NCI-H1105 treated with DMSO at 0.1 percent for 48 hours (cell line): ENCODE results near the gene SENP8.
"Not testable (repeated sequence)": the region's sequence is repeated elsewhere in the genome, so short reads cannot be mapped to it uniquely, and the experiment has no call there.

Source experiments
- DNase-seq: peaks from one replicate; lab custom pipeline; 2025; lab: John Stamatoyannopoulos, UW

Gene SENP8

DNA sequence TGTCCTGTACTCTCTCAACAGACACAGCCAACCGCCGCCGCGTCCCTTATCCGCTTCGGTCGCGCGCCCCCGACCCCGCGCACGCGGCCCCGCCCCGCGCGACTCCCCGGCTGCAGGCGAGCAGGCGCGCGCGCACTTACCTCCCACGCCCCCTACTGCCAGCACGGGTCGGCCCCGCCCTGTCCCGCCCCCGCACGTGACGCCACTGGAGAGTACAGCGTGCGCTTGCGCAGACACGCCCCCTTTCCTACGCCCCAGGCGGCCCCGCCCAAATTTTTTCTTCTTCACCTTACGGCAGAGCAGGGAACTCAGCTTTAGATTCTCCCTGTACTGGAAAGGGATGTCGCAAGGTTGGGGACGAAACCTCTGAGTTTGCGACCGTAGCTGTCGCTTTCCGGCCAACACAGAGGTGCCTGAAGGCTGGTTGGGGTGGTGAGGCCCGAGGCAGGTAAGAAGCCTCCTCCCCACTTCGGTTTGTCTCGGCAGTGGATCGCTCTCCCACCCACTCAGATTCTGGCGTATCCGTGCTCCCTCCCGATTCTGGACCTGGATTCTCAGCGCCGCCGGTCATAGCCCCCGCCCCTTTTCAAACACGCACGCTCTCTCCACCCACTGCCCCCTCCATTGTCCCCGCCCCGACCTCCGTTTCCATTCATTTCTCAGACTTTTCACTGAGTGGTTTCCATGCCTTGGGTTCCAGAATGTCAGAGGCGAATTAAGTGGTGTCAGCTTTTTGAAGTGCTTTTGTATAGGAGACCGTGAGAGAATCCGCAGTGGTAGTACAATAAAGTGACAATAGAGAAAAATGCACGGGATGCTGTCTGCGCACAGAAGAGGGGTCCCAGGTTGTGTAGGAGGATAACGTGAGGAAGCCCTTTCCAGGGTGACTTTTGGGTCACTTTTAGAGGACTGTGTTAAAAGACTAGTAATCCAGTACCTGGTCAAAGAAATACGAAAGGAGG lies at the start of gene SENP8, which contains the start of gene MYO9A:
Gene SENP8 (plus strand): TSS at position 387 of the 962 bp plus-strand sequence. CDS start 21,221 bp downstream, outside the sequence.
Gene MYO9A (minus strand): TSS at position 134 of the 962 bp plus-strand sequence. CDS start 71,587 bp downstream, outside the sequence.
- DNase-seq = peak; percentile 100

DNA sequence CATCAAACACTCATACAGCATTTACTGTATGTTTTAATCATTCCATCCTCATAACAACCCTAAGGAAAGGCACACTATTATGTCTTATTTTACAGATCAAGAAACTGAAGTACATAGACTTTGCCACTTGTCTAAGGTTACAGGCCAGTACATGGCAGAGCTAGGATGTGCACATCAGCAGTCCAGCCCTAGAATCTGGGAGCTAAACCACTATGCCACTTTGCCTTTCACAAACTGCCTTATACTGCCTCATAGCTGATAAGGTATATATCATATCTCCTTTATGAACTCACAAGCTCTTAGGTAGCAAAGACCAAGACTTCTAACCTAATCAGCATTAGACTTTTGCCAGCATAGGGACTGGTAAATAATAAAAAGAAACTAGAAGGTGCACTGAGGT lies 49.3 kb upstream of the SENP8 start:
- DNase-seq = no peak

DNA sequence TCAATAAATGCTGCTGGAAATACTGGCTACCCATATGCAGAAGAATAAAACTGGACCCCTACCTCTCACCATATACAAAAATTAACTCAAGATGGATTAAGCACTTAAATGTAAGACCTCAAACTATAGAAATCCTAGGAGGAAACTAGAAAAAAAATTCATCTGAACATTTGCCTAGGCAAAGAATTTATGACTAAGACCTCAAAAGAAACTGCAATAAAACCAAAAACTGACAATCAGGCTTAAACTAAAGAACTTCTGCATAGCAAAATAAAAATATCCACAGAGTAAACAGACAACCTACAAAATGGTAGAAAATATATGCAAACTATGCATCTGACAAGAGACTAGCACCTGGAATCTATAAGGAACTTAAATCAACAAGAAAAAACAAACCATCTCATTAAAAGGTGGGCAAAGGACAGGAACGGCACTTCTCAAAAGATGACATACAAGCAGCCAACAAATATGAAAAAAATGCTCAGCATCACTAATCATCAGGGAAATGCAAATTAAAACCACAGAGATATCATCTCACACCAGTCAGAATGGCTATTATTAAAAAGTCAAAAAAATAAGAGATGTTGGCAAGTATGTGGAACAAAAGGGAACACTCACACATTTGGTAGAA lies 47.3 kb upstream of the SENP8 start:
- no peak for DNase-seq

DNA sequence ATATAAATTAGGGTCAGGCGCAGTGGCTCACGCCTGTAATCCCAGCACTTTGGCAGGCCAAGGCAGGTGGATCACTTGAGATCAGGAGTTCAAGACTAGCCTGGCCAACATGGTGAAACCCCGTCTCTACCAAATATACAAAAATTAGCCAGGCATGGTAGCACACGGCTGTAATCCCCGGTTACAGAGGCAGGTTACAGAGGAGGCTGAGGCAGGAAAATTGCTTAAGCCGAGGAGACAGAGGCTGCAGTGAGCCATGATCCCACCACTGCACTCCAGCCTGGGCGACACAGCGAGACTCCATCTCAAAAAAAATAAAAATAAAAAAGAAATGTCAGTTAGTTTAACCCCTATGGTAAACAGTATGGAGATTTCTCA lies 46.8 kb upstream of the SENP8 start:
- DNase-seq = not testable (repeated sequence)

DNA sequence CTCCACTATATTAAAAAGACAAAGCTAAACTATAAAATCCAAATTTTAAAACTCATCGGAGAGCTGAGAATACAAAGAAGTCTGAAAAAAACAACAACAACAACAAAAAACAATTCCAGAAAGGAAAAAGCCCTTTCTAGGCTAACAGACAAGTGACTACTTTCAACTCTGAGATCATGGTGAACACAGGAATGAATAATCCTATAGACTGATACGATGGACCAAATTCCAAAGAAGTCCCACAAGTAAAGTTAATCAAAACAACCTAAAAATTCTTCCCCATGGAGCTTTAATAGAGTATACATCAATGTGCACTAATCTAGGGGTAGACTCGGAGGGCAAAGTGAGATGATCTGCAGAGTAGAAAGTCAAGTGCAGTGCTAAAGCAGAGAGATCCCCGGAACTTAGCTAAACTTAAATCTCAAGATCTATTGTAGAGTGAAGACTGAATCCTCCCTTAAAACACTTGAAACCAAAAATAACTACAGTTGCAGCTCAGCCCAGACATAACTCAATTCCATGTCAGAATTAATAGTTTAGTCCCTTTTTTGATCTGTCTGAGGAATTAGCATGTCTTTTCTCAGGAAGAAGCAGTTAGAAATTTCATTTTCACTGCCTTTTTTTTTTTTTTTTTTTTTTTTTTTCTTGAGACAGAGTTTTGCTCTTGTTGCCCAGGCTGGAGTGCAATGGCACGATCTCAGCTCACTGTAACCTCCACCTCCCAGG lies 43.7 kb upstream of the SENP8 start:
- no peak for DNase-seq

DNA sequence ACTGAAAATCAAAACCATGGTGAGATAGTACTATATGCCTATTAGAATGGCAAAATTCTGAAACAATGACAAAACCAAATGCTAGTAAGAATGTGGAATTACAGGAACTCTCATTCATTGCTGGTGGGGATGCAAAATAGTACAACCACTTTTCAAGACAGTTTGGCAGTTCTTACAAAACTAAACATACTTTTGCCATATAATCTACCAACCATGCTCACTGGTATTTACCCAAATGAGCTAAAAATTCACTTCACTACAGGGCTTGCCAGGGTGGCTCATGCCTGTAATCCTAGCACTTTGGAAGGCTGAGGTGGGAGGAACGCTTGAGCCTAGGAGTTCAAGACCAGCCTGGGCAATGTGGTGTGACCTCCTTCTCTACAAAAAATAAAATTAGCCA lies 40.3 kb upstream of the SENP8 start:
- DNase-seq = no peak

DNA sequence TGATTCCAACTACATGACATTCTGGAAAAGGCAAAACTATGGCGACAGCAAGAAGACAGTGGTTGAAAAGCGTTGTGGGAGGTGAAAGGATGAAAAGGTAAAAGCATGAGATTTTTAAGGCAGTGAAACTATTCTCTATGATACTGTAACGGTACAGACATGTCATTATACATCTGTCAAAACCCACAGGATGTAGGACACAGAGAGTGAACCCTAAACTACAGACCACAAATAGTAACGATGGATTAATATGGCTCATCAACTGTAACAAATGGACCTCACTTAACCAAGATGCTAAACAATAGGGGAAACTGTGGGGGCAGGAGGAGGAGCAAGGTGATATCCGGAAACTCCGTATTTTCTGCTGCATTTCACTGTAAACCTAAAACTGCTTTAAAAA lies 39.3 kb upstream of the SENP8 start:
- DNase-seq = no peak

DNA sequence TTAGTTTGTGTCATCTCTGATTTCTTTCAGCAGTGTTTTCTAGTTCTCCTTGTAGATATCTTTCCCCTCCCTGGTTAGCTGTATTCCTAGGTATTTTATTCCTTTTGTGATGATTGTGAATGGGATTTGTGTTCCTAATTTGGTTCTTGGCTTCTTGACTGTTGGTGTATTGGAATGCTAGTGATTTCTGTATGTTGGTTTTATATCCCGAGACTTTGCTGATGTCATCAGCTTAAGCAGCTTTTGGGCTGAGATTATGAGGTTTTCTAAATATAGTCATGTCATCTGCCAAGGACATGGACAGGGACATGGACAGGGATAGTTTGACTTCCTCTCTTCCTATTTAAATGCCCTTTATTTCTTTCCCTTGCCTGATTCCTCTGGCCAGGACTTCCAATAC lies 36.0 kb upstream of the SENP8 start:
- DNase-seq = no peak

DNA sequence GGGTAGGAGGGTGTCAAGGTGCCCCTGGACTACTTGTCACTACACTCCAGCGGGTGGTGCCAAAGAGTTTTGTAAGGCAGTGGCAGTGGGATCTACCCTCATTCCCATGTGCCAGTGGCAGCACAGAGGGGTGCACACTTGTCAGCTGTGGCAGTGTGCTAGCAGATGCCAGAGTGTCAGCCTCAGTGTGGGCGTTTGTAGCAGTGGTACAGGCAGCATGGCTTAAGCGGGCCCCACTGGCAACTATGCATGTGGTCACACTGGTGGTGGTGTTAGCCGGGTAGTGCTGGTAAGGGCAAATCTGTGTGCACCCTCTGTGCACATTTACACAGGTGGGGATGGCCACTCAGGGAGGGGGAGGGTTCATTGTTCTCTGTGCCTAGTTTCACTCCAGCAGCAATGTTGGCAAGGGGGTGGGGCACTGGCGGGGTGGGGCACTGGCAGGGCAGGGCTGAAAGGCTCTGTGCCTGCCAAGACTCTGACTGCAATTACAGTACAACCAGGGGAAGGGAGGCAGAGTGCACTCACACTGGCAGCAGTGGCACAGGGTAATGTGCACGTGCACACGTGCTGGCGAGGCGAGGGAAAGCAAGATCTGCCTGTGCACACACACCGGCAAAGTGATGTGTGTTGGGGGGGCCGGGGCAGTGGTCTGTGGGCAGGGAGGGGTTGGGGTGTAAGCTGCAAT lies 32.0 kb upstream of the SENP8 start:
- DNase-seq = no peak

DNA sequence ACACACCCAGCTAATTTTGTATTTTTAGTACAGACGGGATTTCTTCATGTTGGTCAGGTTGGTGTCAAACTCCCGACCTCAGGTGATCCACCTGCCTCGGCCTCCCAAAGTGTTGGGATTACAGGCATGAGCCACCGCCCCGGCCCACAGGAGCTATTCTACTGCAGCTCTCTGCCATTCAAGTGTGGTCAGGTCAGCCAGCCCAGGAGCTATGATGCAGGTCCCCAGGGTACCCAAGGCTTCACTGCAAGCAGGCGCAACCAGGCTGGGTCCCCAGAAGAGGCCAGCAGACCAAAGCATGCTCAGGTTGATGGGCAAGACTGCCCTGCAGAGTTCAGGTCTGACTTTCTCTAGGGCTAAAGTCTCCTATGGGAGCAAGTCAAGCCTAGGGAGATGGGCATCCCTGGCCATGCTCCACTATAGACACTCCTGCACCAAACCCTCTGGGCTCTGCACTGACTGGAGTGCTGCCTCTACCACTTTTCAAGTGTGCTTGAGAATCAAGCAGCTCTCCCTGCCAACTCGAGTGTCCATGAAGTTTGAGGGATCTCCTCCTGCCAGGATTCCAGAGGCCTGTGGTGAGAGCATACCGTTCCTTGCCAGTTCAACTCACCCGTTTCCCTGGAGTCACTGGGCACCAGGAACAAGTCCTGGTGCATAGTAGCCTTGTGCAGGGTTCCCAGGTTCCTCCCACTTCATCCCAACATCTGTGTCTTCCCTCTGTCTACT lies 31.1 kb upstream of the SENP8 start:
- no peak for DNase-seq

DNA sequence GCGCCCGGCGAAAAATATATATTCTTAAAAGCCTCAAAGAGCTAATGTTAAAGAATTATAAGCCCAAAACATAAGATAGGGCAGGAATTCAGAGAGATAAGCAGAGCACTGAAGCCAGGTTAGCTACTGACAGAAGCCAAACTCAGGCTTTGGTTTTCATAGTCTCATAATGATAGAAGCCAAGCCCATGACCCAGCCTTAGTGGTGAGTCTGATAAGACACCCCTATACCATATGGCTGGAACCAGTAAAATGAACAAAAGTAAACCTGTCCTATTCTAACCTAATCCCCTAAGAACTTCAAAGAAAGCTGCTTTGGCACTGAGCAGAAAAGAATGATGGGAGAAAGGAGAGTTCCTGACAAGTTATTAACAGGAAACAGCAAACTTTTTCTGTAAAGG lies 26.2 kb upstream of the SENP8 start:
- DNase-seq = no peak

DNA sequence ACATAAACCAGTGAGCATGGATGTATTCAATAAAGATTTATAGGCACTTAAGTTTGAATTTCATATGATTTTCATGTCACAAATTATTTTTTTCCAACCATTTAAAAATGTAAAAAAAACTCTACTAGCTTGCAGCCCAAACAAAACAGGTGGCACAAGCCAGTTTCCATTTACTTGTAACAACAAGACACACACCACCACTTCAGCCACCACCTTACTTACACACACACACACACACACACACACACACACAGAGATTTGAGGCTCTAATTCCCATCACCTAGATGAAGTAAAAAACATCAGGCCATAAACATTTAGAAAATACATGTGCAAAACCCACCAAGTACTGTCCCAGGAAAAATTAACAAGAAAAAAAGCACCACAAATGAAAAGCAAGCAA lies 25.5 kb upstream of the SENP8 start:
- DNase-seq = no peak

DNA sequence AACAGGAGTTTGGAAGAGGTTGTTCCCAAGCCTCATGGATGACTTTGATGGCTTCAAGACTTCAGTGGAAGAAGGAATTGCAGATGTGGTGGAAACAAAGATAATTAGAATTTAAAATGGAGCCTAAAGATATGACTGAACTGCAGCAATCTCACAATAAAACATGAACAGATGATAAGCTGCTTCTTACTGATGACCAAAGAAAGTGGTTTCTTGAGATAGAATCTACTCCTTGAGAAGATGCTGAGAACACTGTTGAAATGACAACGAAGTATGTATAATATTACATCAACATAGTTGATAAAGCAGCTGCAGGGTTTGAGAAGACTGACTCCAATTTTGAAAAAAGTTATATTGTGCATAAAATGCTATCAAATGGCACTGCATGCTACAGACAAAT lies 21.4 kb upstream of the SENP8 start:
- DNase-seq = no peak

DNA sequence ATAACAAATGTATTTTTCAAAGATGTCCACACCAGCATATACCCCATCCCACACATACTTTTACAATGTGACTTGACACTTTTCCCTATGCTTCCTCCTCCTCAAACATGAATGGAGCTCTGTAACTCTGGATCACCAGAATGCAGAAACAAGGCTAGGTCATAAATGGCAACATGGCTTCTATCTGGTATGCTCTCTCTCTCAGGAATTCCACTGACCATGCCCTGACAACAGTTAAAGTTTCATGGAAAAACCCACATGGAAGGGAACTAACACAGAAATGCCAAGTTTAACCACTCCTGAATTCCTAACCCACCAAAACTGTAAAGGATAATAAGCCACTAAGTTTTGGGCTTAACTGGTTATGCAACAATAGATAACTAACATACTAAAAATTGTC lies 20.2 kb upstream of the SENP8 start:
- DNase-seq = no peak

DNA sequence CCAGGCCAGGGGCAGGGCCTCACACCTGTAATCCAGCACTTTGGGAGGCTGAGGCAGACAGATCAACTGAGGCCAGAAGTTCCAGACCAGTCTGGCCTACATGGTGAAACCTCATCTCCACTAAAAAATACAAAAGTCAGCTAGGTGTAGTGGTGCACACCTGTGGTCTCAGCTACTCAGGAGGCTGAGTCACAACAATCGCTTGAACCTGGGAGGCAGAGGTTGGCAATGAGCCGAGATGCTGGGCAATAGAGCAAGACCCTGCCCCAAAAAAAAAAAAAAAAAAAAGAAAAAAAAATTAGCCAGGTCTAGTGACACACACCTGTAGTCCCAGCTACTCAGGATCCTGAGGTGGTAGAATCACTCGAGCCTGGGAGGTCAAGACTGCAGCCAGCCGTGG lies 19.0 kb upstream of the SENP8 start:
- no peak for DNase-seq

DNA sequence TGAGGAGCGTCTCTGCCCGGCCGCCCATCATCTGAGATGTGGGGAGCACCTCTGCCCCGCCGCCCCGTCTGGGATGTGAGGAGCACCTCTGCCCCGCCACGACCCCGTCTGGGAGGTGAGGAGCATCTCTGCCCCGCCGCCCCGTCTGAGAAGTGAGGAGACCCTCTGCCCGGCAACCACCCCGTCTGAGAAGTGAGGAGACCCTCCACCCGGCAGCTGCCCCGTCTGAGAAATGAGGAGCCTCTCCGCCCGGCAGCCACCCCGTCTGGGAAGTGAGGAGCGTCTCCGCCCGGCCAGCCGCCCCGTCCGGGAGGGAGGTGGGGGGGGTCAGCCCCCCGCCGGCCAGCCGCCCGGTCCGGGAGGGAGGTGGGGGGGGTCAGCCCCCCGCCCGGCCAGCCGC lies 17.7 kb upstream of the SENP8 start:
- not testable (repeated sequence) for DNase-seq

DNA sequence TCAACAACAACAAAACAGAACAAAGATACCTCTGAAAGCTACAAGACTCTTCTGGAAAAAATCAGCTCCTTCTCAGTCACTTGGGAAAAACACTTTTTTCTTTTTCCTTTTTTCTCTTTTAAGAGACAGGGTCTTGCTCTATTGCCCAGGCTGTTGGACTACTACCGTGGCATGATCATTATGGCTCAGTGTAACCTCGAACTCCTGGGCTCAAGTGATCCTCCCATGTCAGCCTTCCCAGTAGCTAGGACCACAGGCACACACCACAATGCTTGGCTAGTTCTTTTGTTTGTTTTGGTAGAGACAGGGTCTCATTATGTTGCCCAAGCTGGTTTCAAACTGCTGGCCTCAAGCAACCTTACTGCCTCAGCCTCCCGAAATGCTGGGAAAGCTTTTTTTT lies 13.1 kb upstream of the SENP8 start:
- no peak for DNase-seq

DNA sequence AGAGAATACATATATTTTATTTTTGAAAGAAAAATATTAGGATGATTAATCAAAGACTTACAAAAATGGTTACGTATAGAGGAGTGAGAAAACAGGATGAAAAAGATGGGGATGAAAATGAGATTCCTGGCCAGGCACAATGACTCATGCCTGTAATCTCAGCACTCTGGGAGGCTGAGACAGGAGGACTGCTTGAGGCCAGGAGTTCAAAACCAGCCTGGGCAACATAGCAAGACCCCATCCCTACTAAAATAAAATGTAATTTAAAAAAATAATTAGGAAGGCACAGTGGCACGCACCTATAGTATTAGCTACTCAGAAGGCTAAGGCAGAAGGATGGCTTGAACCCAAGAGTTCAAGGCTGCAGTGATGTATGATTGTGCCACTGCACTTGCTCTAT lies 12.1 kb upstream of the SENP8 start:
- no peak for DNase-seq

DNA sequence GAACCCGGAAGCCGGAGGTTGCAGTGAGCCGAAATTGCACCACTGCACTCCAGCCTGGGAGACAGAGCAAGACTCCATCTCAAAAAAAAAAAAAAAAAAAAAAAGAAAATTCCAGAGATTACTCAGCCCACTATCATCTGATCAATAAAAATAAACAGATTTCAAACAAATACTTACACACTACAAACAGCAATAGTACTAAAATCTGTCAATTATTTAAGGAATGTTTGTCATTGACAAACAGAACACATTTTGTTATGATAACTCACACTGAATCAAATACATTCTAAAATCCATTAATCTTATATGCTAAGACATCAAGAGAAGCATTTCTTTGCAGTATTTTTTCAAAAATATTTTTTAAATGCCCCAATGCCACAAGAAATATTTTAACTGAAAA lies 7.8 kb upstream of the SENP8 start:
- no peak for DNase-seq

DNA sequence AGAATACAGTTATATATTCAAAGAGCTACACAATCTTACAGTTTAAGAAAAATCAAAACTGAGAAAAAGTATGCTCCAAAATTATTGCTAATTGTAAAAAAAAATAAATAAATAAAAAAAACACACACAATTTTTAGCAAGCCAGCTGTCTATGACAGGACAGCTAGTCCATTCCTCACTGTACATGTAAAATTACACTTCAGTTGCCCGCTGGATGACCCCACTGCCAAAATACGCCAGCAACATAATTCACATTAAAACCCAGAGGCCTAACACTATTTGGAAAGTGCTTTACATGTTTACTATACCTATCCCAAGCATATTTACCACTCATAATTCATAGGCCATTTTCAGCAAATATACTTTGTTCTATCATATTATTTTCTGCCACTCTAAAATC lies 6.1 kb upstream of the SENP8 start:
- DNase-seq = no peak

DNA sequence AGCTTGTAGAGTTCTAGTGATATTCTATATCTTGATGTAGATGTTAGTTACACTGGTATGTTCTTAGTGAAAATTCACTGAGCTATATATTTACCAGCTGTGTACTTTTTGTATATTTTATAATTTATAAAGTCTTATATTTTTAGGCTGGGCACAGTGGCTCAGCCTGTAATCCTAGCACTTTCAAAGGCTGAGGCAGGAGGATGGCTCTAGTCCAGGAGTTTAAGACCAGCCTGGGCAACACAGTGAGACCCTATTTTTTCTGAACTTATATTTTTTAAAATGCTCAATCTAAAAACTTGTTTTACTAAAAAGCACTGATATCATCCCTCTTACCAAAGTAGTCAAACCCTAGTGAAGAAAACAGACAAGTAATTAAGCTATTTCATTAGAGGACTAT lies 5.4 kb upstream of the SENP8 start:
- no peak for DNase-seq
